Frontal cortex (tissue), 4 donors: ENCODE measurements around the gene HS1BP3. TPM values are rescaled to one million over a fixed set of nuclear protein-coding genes. Genes with fewer than 3 reads are reported as not detected.

ENCODE experiments used
- DNase-seq, 2 donors: peaks; one replicate each; pipeline ENCODE4 v3.0.0; 2012; ENCODE audit warnings: low spot score in 2 of 2
- FAIRE-seq: peaks from 2 replicates; lab custom pipeline; 2012; peaks lifted over from hg19 to GRCh38; lab: Jason Lieb, UNC
- total RNA-seq: library from RNA; depleted of rRNA; stranded (reverse); fragments of >200 nt; gene quantifications from one replicate; pipeline ENCODE4 v1.2.3, GENCODE V29; 2014
- donor health status: control.
- donor health status: control.
- donor health status: control.

HS1BP3 gene
- total RNA-seq, 1 donor from 2014 or later, result 7.7 TPM

DNA sequence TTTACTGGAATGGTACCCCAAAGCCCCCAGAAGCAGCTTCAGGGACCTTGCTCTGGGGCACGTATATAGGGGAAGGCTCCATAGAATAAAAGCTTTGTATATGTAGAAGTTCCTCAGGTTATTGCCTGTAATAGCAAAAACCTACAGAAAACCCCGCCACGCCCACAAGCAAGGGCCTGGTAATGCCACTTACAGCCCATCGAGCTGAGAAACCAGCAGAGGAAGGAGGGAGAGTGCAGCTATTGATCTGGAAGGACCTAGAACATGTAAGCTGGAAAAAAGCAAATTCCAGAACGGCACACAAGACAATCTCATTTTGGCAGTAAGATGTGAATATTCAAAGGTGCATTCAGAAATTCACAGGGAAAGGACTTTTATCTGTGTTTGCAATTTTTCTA, 15.8 kb downstream of the HS1BP3 start:
- FAIRE-seq (no peak), DNase-seq (no peak)

GRCh38 chr2:20634507-20635112, 16.3 kb downstream of the HS1BP3 start:
- no peak for FAIRE-seq
- no peak for DNase-seq

DNA sequence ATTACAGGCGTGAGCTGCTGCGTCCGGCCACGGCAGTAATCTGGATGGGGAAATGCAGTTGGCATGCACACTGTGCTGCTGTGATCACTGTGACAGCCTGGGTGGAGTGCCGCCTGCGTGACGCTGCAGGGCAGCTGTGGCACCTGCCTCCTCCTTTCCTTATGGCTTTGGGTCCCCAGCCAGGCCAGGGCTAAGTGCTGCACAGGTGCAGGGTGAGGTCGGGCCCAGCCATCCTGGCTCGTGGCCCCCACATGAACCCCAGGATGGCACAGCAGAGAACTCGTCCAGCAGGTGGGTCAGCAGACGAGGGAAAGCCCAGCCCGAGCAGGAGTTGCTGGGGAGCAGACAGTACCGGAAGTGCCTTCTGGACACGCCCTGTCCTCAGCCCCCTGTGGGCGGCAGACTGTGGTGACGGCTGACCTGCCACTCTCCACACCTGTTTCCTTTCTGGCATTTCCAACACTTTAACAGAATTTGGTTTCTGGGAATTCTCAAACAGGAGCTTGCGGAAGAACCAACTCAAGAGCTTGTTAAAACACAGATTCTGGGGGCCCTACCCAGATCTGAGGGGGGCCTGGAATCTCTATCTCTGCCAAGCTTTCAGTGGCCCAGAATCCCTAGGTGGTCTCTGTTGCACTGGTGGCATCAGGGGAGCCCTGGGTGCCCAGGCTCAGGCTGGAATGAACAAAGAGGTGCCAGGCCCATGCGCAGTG, 16.9 kb downstream of the HS1BP3 start:
- DNase-seq (no peak), FAIRE-seq (no peak)

GRCh38 chr2:20633001-20633400, 17.9 kb downstream of the HS1BP3 start:
- no peak for FAIRE-seq

DNA sequence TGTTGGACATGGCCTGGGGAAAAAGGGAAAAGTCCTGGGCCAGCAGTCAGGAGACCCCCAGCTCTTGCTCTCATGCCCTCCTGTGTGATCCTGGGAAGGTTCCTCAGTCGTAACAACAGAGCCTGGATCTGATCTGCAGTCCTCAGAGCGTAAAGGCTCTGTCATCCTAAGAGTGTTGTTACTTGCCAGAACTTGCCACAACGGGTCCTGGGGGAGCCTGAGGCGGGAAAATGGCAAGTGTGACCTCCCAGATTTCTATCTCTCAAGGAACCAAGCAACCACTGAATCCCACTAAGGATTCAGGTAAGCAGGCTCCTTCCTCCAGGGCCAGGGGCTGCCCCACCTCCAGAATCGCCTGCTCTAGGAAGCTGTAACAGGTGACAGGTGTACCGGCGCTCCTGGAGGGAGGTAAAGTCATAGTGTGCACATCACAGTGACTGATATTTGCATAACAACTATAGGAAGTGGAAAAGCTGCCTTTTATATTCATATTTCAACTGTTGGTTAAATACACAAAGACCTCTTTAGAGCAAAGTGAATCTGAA, 18.4 kb downstream of the HS1BP3 start:
- FAIRE-seq (no peak), DNase-seq (no peak)

More at GRCh38 chr2:20633001-20633400, 17.9 kb downstream of the HS1BP3 start:
- DNase-seq, result no peak

DNA sequence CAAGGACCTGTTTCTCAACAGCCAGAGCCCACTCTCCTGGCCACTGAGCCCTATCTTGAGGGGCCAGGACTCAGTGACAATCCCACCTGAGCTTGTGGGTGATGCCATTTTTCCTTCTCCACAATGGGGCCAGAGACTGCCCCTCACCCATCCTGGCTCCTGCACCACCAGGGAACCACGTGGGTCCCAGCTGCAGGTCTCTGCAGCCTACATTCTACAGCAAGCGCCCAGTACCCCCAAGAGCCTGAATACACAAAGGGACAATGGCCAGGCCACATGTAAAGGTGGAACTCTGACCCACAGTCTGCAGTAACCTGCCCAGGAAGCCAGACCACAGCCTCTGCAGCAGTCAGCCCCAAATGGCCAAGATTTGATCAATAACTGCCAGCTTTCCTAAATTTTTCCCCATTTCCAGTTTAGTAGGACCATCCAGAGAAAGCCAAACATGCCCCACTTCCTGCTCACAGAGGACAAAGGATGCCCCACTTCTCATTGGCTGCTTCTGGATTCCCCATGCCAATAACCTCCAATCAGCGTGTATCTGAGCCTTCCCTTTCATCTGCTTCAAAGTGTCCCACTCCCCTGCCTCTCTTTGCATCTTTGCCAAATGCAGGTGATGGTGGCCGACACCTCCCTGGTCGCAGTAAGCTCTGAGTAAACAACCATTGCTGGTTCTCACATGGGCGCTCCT, 19.1 kb downstream of the HS1BP3 start:
- no peak for FAIRE-seq
- no peak for DNase-seq

DNA sequence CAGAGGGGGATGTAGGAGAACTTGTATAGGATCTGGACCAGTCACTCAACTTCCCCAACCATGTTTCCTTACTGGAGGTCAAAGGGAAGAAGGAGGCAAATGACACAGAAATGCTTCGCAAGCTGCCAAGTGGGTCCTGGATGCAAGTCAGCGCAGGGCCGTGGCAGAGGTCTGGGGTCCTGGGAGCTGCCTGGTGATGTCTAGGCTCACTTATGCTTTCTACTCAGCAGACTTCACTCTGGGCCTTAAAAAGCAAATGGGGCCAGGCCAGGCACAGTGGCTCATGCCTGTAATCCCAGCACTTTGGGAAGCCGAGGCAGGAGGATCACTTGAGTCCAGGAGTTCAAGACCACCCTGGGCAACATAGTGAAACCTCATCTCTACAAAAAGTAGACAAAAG, 19.9 kb downstream of the HS1BP3 start:
- DNase-seq (no peak), FAIRE-seq (no peak)

DNA sequence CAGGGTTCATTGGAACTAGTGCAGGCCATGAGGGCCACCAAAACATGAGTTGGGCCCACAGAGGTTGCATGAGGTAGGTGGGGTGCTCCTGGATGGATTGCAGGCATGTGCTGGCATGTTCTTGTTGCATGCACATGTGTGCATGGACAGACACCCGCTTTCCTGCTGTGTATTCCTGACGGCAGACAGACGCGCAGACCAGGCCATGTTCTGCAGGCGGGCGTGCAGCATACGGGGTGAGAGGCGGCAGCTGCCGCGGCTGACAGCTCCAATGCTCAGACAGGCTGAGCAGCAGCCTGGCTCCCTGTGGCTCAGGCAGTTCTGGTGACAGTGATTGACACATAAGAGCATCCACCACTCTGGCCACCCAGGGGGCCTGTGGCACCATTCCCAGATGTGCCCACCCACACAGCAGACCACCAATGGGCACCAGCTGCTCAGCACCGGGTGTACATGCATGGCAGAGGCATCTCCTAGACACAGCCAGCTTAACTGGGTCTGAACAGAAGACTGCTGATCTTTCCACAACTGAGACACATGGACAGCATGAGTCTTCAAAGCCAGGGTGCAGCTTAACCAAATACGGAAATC, 21.2 kb downstream of the HS1BP3 start:
- DNase-seq, result no peak
- FAIRE-seq, result no peak

GRCh38 chr2:20629181-20629580, 21.7 kb downstream of the HS1BP3 start:
- no peak for DNase-seq

GRCh38 chr2:20627712-20628380, 23.1 kb downstream of the HS1BP3 start:
- DNase-seq, result no peak
- FAIRE-seq, result no peak

More at GRCh38 chr2:20629181-20629580, 21.7 kb downstream of the HS1BP3 start:
- FAIRE-seq, result no peak

DNA sequence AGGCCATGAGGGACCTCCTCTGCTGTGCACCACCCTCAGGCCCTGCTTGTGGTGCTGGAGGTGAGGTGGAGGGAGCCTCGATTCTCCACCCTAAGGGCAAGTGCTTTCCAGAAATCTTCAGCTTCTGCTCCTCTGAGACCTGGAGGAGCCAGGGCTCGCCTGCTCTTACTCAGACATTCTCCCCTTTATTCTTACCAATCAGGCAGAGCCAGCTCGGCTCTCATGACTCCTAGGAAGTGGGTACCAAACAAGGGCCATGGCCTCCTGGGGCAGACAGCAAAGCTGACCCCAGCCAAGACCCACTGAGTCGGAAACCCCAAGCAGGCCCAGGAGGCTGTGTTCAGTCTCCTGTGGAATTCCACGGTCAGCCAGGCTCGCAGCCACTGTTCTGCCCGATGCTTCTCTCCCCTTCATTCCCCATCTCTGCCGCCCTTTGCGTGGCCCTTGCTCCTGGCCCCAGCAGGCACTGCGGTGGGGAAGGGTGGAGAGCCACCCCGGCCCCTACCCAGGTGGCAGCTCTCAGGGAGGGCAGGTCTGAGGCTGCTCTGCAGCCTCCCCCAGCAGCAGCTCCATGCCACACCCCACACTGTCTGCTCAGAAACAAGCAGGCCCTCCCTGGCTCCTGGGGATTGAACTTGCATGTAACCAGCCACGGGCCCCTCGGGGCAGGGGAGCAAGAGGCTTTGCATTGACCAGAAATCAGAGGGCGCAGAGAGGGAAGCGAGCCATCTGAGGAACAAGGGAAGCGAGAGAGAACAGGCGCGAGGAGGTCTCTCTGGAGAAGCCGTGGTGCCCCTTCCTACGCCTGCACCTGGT, 24.0 kb downstream of the HS1BP3 start:
- FAIRE-seq, result no peak

DNA sequence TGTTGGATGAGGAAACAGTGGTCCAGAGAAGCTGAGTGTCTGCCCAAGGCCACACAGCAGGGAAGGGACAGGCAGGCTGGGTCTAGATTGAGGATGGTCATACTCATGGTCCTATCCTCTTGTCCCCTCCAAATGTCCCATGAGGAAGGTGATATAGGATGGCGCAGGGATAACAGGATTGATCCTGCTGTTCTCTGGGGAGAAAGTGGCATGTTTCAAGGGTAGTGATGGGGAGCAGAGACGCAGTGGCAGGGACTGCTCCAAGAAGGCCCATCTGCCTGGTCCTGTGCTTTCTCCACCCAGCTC, 24.6 kb downstream of the HS1BP3 start:
- FAIRE-seq, result no peak
- DNase-seq, result no peak

More for the DNA sequence above, 24.0 kb downstream of the HS1BP3 start:
- no peak for DNase-seq

GRCh38 chr2:20625491-20626391, 25.2 kb downstream of the HS1BP3 start:
- FAIRE-seq (no peak), DNase-seq (no peak)

GRCh38 chr2:20624884-20625485, 25.9 kb downstream of the HS1BP3 start:
- DNase-seq (no peak), FAIRE-seq (no peak)

DNA sequence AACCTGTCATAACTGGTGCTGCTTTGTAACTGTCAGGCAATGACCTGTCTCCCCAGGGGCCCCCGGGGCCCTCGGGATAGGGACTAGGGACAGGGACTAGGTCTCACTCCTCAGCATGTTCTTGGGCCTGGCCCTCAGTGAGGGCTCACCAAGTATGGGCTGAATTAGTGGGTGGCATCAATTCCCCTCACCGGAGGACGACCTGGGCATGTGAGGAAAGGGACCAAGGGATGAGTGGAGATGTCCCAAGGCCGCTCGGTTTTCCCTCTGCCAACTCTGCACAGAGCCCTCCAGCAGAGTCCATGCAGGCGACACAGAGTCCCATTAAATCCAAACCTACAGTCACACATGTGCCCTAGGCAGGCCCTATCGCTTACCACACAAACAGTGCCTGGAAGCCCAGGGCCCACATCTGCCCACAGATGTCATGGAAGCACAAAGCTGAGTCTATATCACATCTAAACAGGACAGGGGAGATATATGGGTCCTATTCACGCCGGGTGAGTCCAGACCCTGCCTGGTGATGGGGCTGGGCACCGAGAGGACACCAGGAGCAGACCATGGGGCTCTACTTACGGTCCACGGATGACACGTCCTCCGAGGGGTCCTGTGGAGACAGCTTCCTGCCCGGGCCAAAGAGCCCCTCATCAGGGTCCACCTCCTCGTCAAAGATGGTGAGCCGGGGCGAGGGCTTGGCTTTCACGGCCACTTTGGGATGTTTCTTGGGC, 26.6 kb downstream of the HS1BP3 start:
- DNase-seq (no peak), FAIRE-seq (no peak)

GRCh38 chr2:20623741-20624155, 27.1 kb downstream of the HS1BP3 start:
- DNase-seq (no peak), FAIRE-seq (no peak)

DNA sequence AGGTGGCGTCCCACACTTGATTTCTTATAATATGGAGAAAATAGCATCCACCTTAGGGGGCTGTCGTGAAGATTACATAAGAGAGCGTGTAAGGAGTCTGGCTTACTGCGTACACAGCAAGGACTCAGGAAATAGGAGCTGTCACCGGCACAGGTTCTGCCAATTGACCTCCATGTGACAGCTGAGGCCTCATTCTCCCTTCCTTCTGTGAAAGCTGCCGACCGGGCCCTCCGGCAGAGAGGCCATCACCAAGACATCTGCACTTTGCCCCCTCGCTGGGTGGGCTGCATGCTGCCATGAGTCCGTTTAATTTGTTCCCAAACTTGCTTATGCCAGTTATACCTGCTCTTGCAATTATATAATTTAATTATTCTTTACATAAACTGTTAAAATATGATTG, 27.7 kb downstream of the HS1BP3 start:
- DNase-seq (no peak), FAIRE-seq (no peak)
